Fibroblast of lung (primary cell): Measurements from ENCODE around the gene ITPR1. TPM values are rescaled to one million over a fixed set of nuclear protein-coding genes. Genes with fewer than 3 reads are reported as not detected.

Experiments used
- DNase-seq, 2 donors: peaks; one replicate each; pipeline versions ENCODE4 v3.0.0 to v3.0.0-alpha.2; 2010; ENCODE audit warnings: low read depth in 2 of 2
- H2AFZ ChIP-seq: 2 replicates; pipeline ENCODE4 v1.5.1; 2012; ENCODE audit warnings: low read length, control low read depth, inconsistent platforms
- H3K27ac ChIP-seq: 2 replicates; pipeline ENCODE4 v1.5.1; 2011; ENCODE audit warnings: low read length, control low read depth; ENCODE audit not compliant: insufficient read depth
- H3K27me3 ChIP-seq: 2 replicates; pipeline ENCODE4 v1.5.1; 2011; ENCODE audit warnings: mild to moderate bottlenecking, low read length; ENCODE audit not compliant: control insufficient read depth, insufficient read depth
- H3K36me3 ChIP-seq: 2 replicates; pipeline ENCODE4 v1.5.1; 2011; ENCODE audit warnings: low read length; ENCODE audit not compliant: control insufficient read depth, insufficient read depth
- H3K4me1 ChIP-seq: 2 replicates; pipeline ENCODE4 v1.5.1; 2011; ENCODE audit warnings: low read length; ENCODE audit not compliant: control insufficient read depth, insufficient read depth; ENCODE audit errors: extremely low read depth
- H3K4me2 ChIP-seq: 2 replicates; pipeline ENCODE4 v1.5.1; 2011; ENCODE audit warnings: low read length, control low read depth; ENCODE audit not compliant: insufficient read depth; ENCODE audit errors: extremely low read depth
- H3K4me3 ChIP-seq, 4 experiments: fragments of 200-600 bp in 1 of 4; sonication (generic) in 1 of 4; replicated peaks in 1 of 4; 2 replicates each; pipeline ENCODE4 v1.5.1; 2011 to 2016; ENCODE audit warnings: low read length in 4 of 4, low read depth in 3 of 4, mild to moderate bottlenecking in 3 of 4, control low read depth in 2 of 4, inconsistent platforms in 1 of 4, mixed read lengths in 1 of 4; ENCODE audit not compliant: insufficient read depth in 1 of 4; ENCODE audit errors: control extremely low read depth in 1 of 4
- H3K79me2 ChIP-seq: 2 replicates; pipeline ENCODE4 v1.5.1; 2012; ENCODE audit warnings: mild to moderate bottlenecking, low read length, inconsistent platforms; ENCODE audit not compliant: control insufficient read depth, insufficient read depth
- H3K9ac ChIP-seq: 2 replicates; pipeline ENCODE4 v1.5.1; 2011; ENCODE audit warnings: mild to moderate bottlenecking, low read length, control low read depth; ENCODE audit not compliant: insufficient read depth
- H3K9me3 ChIP-seq: 2 replicates; pipeline ENCODE4 v1.5.1; 2012; ENCODE audit warnings: low read depth, low read length; ENCODE audit not compliant: control insufficient read depth, insufficient read depth
- H4K20me1 ChIP-seq: 2 replicates; pipeline ENCODE4 v1.5.1; 2011; ENCODE audit warnings: low read length; ENCODE audit not compliant: control insufficient read depth, insufficient read depth; ENCODE audit errors: extremely low read depth
- CTCF ChIP-seq, 2 donors: IDR thresholded peaks in 1 of 2; conservative IDR thresholded peaks in 1 of 2; 1 replicate in 1 of 2; 2 replicates in 1 of 2; pipeline ENCODE4 v1.5.1; 2011 to 2012; ENCODE audit warnings: low read length in 2 of 2, control low read depth in 1 of 2, inconsistent platforms in 1 of 2, low read depth in 1 of 2, mild to moderate bottlenecking in 1 of 2
- EZH2 ChIP-seq: IDR thresholded peaks from 2 replicates; pipeline ENCODE4 v1.5.1; 2012; ENCODE audit warnings: low read length, control low read depth, mild to moderate bottlenecking; ENCODE audit errors: missing control alignments
- polyA plus RNA-seq, 2 donors: library from polyadenylated mRNA; depleted of rRNA in 1 of 2; stranded (reverse) in 1 of 2; unstranded in 1 of 2; fragments of >200 nt; gene quantifications; 2 replicates each; pipeline ENCODE4 v1.2.1, GENCODE V29; 2011 to 2012; ENCODE audit warnings: missing spikeins in 1 of 2
- total RNA-seq: library from RNA; depleted of rRNA; stranded (reverse); fragments of >200 nt; gene quantifications from 2 replicates; pipeline ENCODE4 v1.2.1, GENCODE V29; 2014

ITPR1 gene
- total and polyA plus RNA-seq, 2 donors (not counting 1 experiment from before 2014, with no cell fraction given) = 19.2 to 87.0 TPM

DNA sequence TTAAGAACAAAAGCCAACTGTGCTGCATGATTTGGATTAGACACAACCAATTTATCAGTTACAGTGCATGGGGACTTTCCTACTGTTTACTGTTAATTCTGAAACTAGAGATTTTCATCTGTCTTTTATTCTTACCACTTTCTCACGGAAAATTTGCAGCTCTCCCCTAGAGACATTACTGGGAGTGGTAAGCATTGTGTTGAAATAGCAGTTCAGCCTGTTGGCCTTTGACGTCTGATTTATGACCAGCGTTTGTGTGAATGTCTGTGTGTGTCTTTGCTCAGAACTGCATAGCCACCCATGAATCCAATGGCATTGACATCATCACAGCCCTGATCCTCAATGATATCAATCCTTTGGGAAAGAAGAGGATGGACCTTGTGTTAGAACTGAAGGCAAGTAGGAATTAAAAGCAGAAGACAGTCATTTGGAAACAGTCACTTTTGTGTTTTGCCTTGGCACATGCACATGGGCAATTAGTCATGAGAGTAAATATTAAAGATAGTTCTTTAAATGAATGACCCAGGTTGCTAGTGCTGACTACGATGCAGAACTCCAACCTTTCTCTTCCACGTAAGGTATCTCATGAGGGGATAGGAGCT lies 283.9 kb downstream of the ITPR1 start:
- Histone ChIP-seq H3K4me3 (no peak overlapping the region), H3K27ac (no peak overlapping the region), H3K36me3 (no peaks in the 10 kb centered on the region), H3K9ac (no peak overlapping the region), H3K79me2 (no peaks in the 10 kb centered on the region), H3K9me3 (no peaks in the 10 kb centered on the region), H2AFZ (no peak overlapping the region), H3K4me1 (no peaks in the 10 kb centered on the region), H3K27me3 (no peaks in the 10 kb centered on the region), H4K20me1 (no peaks in the 10 kb centered on the region), H3K4me2 (no peak overlapping the region)
- no peak for TF ChIP-seq EZH2
- no peak for TF ChIP-seq CTCF (conservative IDR thresholded peaks at IDR 0.05 in 1 of 2, IDR thresholded peaks at IDR 0.05 in 1 of 2; ENCODE audit: low read depth in 1 of 2, low read length in 2 of 2)
- peak in 1 of 2 donors; percentile 17 for DNase-seq

DNA sequence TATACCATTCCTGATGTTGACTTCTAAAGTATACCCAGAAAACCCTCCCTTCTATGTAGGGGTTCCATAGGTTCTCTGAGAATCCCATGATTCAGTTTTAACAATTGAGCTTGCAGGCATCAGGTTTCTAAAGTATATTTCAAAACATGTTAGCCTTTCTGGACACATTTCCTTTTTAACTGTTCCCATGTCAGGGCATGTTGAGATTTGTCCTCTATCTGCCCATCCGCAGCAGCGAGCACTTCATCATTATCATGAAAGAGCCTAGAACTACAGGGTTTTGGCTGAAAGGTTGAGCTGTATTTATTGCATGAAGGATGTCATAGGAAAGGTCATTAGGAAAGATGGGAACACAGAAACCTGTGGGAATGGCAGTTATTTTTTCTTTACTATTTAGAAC lies 285.0 kb downstream of the ITPR1 start:
- no peaks in the 10 kb centered on the region for H3K27me3 ChIP-seq
- no peaks in the 10 kb centered on the region for H3K4me1 ChIP-seq
- no peaks in the 10 kb centered on the region for H3K9me3 ChIP-seq
- no peak overlapping the region for H3K27ac ChIP-seq
- no peak overlapping the region for H3K9ac ChIP-seq
- H3K4me2 ChIP-seq = no peak overlapping the region
- H3K79me2 ChIP-seq = no peaks in the 10 kb centered on the region
- no peak overlapping the region for H3K4me3 ChIP-seq
- no peaks in the 10 kb centered on the region for H4K20me1 ChIP-seq
- DNase-seq = no peak
- TF ChIP-seq EZH2 = no peak
- no peak for TF ChIP-seq CTCF (conservative IDR thresholded peaks at IDR 0.05 in 1 of 2, IDR thresholded peaks at IDR 0.05 in 1 of 2; ENCODE audit: low read depth in 1 of 2, low read length in 2 of 2)
- H2AFZ ChIP-seq = no peak overlapping the region
- H3K36me3 ChIP-seq = no peaks in the 10 kb centered on the region

DNA sequence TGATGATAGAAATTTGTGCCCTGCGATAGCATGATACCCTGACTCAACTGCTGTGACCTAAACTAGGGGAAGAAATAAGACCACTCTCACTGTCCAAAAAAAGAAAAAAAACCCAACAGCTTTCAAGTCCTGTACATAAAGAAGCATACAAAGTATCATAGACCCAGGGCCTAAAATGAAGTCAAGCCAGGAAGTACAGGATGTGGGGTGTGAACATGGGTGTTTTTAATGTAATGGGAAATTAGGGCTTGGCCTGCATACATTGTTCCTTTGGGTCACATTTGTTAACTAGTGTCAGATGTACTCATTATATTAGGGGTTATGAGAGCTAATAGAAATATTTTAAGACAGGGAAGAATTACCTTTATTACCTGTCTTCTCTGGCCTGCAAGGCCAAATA lies 285.6 kb downstream of the ITPR1 start:
- Histone ChIP-seq H4K20me1 (no peaks in the 10 kb centered on the region), H3K27me3 (no peaks in the 10 kb centered on the region), H3K79me2 (no peaks in the 10 kb centered on the region), H3K4me2 (no peak overlapping the region), H3K36me3 (no peaks in the 10 kb centered on the region), H2AFZ (no peak overlapping the region), H3K9me3 (no peaks in the 10 kb centered on the region), H3K27ac (no peak overlapping the region), H3K4me3 (no peak overlapping the region), H3K4me1 (no peaks in the 10 kb centered on the region), H3K9ac (no peak overlapping the region)
- no peak for TF ChIP-seq CTCF (conservative IDR thresholded peaks at IDR 0.05 in 1 of 2, IDR thresholded peaks at IDR 0.05 in 1 of 2; ENCODE audit: low read depth in 1 of 2, low read length in 2 of 2)
- no peak for TF ChIP-seq EZH2
- DNase-seq = no peak
